Esophagus squamous epithelium (tissue), 5 donors: ENCODE results near the gene PIWIL4. TPM values are rescaled to one million over a fixed set of nuclear protein-coding genes. Genes with fewer than 3 reads are reported as not detected.

Source experiments
- DNase-seq: peaks from one replicate; lab custom pipeline; 2025; lab: John Stamatoyannopoulos, UW
- H3K27ac ChIP-seq, 4 donors: fragments of 200-600 bp; sonication (generic); one replicate each; pipeline ENCODE4 v1.5.1; 2016 to 2019; ENCODE audit warnings: mild to moderate bottlenecking in 1 of 4
- H3K27me3 ChIP-seq, 4 donors: fragments of 200-600 bp; sonication (generic); 1 replicate in 3 of 4; 2 replicates in 1 of 4; pipeline versions ENCODE4 v1.5.1 to v1.6.0; 2017 to 2021; ENCODE audit warnings: antibody characterized with exemption in 1 of 4
- H3K36me3 ChIP-seq, 3 donors: fragments of 200-600 bp; sonication (generic); one replicate each; pipeline ENCODE4 v1.5.1; 2016 to 2019
- H3K4me1 ChIP-seq, 3 donors: fragments of 200-600 bp; sonication (generic); one replicate each; pipeline ENCODE4 v1.5.1; 2017 to 2019
- H3K4me3 ChIP-seq, 4 donors: fragments of 200-600 bp; sonication (generic); 1 replicate in 3 of 4; 2 replicates in 1 of 4; pipeline ENCODE4 v1.5.1; 2016 to 2019; ENCODE audit warnings: mild to moderate bottlenecking in 2 of 4, moderate library complexity in 1 of 4
- H3K9me3 ChIP-seq, 3 donors: fragments of 200-600 bp; sonication (generic); one replicate each; pipeline ENCODE4 v1.5.1; 2016 to 2019
- POLR2A ChIP-seq, 4 donors: fragments of 450-650 bp; IDR thresholded peaks; one replicate each; pipeline ENCODE4 v1.6.1; 2017; ENCODE audit warnings: antibody characterized with exemption in 4 of 4, mild to moderate bottlenecking in 4 of 4, moderate library complexity in 3 of 4
- WGBS, 2 donors: methylation state at CpG; one replicate each; pipeline ENCODE4 v1.1.5; 2018; 5-methylcytosine and 5-hydroxymethylcytosine counted together
- intact Hi-C: fragments of 100-400 bp; cut with DNase I; formaldehyde crosslinking; loops from one replicate; pipeline ENCODE4 v1.15.0; 2022
- total RNA-seq, 4 donors: library from RNA; depleted of rRNA; stranded (reverse); fragments of >200 nt; gene quantifications; one replicate each; pipeline ENCODE4 v1.1.0, GENCODE V29; 2016
- TF ChIP-seq, protein P1 (sequence below), 6 experiments: fragments of 450-650 bp in 4 of 6; fragments of 200-600 bp in 2 of 6; sonication (generic) in 2 of 6; IDR thresholded peaks; one replicate each; pipeline ENCODE4 v1.5.1; 2016 to 2019; ENCODE audit warnings: antibody characterized with exemption in 6 of 6, mild to moderate bottlenecking in 4 of 6, moderate library complexity in 4 of 6
- donor health status: DM: yes; HTN: yes; CAD: no.

PIWIL4 gene
- total RNA-seq, 4 donors from 2014 or later, result 0.18 to 3.1 (median 2.0) TPM

DNA sequence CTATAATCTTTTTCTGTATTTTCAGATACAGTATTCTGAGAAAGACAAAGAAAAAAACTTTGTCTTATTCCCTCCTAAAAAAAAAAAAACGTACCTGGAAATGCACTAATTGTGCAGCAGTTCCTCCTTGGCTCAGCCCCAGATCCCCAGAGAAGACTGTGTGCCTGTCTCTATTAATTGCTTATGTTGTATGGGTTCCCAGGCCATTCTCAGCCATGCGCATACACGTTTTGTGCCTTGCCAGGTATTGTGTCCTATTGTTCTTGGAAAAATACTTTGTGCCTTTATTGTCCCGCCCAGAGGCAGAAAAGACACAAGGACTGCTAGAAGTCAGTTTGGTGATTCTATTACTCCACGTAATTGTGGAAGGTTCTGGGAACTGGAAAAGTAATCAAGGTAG is 91.2 kb downstream of the PIWIL4 start:
- 32 to 34% methylated on average over 5 of the region's 5 CpGs for WGBS, 2 donors
- Histone ChIP-seq H3K4me3 (no peak overlapping the region), H3K27ac (peak overlapping the region in 2 of 4 donors; percentile 26), H3K27me3 (no peaks in the 10 kb centered on the region), H3K9me3 (no peaks in the 10 kb centered on the region), H3K36me3 (no peaks in the 10 kb centered on the region), H3K4me1 (peaks cover 0 to 11% (median 3%) of the 10 kb centered on the region in 3 donors)
- intact Hi-C loops, result no loop called here
- no peak for TF ChIP-seq POLR2A (IDR thresholded peaks at IDR 0.05)
- TF ChIP-seq, protein P1, sequence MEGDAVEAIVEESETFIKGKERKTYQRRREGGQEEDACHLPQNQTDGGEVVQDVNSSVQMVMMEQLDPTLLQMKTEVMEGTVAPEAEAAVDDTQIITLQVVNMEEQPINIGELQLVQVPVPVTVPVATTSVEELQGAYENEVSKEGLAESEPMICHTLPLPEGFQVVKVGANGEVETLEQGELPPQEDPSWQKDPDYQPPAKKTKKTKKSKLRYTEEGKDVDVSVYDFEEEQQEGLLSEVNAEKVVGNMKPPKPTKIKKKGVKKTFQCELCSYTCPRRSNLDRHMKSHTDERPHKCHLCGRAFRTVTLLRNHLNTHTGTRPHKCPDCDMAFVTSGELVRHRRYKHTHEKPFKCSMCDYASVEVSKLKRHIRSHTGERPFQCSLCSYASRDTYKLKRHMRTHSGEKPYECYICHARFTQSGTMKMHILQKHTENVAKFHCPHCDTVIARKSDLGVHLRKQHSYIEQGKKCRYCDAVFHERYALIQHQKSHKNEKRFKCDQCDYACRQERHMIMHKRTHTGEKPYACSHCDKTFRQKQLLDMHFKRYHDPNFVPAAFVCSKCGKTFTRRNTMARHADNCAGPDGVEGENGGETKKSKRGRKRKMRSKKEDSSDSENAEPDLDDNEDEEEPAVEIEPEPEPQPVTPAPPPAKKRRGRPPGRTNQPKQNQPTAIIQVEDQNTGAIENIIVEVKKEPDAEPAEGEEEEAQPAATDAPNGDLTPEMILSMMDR (IDR thresholded peaks at IDR 0.05), result no peak
- DNase-seq, result no peak

DNA sequence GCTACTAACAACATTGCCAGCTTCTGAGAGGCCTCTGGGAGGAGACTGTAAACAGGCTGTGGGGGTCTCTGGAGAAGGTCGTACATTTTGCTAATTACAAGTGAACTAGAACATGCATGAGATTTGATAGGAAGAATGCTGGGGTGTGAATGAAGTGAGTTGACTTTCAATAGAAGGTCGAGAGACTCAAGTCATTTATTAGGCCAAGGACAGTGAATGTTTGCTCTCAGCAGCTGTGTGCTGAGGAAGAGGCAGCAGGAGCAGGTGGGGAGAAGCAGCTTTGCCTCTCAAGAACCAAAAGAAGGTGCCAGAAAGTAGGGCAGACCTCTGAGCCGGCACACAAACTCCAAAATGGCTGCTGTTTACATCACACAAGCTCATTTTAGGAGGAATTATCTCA is 91.7 kb downstream of the PIWIL4 start:
- H3K4me3 ChIP-seq, result no peak overlapping the region
- no peaks in the 10 kb centered on the region for H3K9me3 ChIP-seq
- H3K4me1 ChIP-seq, result peaks cover 0 to 11% (median 3%) of the 10 kb centered on the region in 3 donors
- H3K36me3 ChIP-seq, result no peaks in the 10 kb centered on the region
- intact Hi-C loops, result no loop called here
- DNase-seq, result no peak
- H3K27ac ChIP-seq, result peak overlapping the region in 2 of 4 donors; percentile 26
- 52 to 67% methylated on average over 3 of the region's 3 CpGs for WGBS, 2 donors
- TF ChIP-seq, protein P1 (IDR thresholded peaks at IDR 0.05), result no peak
- TF ChIP-seq POLR2A (IDR thresholded peaks at IDR 0.05), result no peak
- H3K27me3 ChIP-seq, result no peaks in the 10 kb centered on the region

DNA sequence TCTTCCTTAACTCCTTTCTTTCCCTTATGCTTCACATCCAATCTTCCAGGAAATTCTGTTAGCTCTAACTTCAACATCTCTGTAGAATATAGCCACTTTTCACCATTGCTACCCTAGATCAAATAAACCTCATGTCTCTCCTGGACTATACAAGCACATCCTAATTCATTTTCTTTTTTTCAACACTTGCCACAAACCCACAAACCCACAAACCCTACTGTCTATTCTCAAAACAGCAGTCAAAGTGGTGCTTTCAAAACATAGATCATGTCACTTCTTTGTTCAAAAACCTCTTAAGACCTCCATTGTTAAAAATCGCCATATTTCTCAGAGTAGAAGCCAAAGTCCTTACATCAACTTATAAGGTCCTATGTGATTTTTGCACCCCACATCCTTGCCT is 94.3 kb downstream of the PIWIL4 start:
- Histone ChIP-seq H3K27me3 (no peaks in the 10 kb centered on the region), H3K27ac (no peak overlapping the region), H3K4me1 (peaks cover 0 to 15% (median 6%) of the 10 kb centered on the region in 3 donors), H3K36me3 (no peaks in the 10 kb centered on the region), H3K9me3 (no peaks in the 10 kb centered on the region), H3K4me3 (no peak overlapping the region)
- TF ChIP-seq, protein P1 (IDR thresholded peaks at IDR 0.05), result no peak
- no peak for TF ChIP-seq POLR2A (IDR thresholded peaks at IDR 0.05)
- intact Hi-C loops, result no loop called here
- no peak for DNase-seq
- WGBS, 2 donors, result 71 to 76% methylated on average over 1 of the region's 1 CpG

DNA sequence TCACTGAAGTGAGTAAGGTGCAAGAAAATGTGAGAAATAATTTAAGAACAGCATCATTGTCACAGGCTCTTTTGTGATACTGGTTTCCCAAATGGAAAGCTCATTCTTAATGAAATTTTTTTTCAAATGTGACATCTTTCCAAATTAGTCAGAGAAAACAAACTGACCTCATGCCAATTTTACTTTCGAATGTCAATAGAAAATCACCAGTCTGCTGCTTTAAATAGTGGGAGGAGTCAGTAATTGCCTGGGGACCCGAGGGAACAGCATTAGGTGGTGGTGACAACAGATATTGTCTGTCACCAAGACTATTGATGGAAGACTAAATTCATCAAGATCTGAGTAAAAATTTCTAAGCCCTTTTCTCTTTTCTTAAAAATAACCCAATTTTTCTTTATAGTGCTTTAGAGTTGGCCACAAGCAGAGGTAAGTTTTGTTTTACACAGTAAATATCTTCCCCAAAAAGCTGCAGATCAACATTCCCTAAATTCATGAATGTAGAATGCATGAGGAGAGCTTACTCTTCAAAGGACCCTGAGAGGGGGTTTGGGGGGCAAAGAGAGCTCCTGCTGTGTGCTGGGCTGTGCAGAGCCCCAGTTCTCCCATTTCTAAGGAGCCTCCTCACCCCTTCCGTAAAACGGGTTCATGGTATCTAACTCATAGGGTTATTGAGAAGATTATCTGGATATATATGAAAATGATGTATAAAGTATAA is 95.1 kb downstream of the PIWIL4 start:
- Histone ChIP-seq H3K27me3 (no peaks in the 10 kb centered on the region), H3K9me3 (no peaks in the 10 kb centered on the region), H3K27ac (no peak overlapping the region), H3K4me1 (peaks cover 0 to 15% (median 6%) of the 10 kb centered on the region in 3 donors), H3K36me3 (no peaks in the 10 kb centered on the region), H3K4me3 (no peak overlapping the region)
- no peak for DNase-seq
- 55 to 57% methylated on average over 4 of the region's 4 CpGs for WGBS, 2 donors
- intact Hi-C loops, result no loop called here
- no peak for TF ChIP-seq POLR2A (IDR thresholded peaks at IDR 0.05)
- TF ChIP-seq, protein P1 (IDR thresholded peaks at IDR 0.05), result no peak

DNA sequence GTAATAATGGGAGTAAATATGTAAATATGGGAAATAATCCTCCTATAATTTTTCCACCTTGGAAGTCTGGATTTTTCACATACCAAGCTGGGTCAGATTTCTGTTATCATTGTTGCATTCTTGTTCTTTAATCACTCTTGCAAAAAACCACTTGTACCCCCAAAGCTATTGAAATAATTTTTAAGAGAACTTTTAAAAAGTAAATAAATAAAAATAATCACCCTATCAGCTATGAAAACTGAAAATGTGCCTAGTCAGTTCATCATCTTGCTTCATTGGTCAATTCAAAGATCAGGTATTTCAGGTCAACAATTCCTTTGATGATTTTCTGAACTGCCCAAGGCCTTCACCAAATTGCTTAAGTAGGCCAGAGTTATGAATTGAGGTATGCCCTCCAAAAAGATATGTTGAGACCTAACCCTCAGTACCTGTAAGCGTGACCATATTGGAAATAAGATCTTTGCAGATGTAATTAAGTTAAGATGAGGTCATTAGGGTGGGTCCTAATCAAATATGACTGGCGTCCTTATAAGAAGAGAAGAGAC is 95.8 kb downstream of the PIWIL4 start:
- Histone ChIP-seq H3K9me3 (no peaks in the 10 kb centered on the region), H3K36me3 (no peaks in the 10 kb centered on the region), H3K27ac (no peak overlapping the region), H3K4me1 (peaks cover 0 to 13% (median 3%) of the 10 kb centered on the region in 3 donors), H3K4me3 (no peak overlapping the region), H3K27me3 (no peaks in the 10 kb centered on the region)
- intact Hi-C loops, result no loop called here
- WGBS, 2 donors, result 81 to 90% methylated on average over 2 of the region's 2 CpGs
- TF ChIP-seq, protein P1 (IDR thresholded peaks at IDR 0.05), result no peak
- TF ChIP-seq POLR2A (IDR thresholded peaks at IDR 0.05), result no peak
- no peak for DNase-seq
